ENCODE results near the gene TGFBR3L.
"Not testable (repeated sequence)": the region's sequence is repeated elsewhere in the genome, so short reads cannot be mapped to it uniquely, and the experiment has no call there.

The TGFBR3L gene

GRCh38 chr19:7888826-7889217 is 25.8 kb upstream of the TGFBR3L start:
- H4K20me1 ChIP-seq (ENCODE audit: insufficient read depth), result no peaks in the 10 kb centered on the region
- no peaks in the 10 kb centered on the region for H3K36me3 ChIP-seq (ENCODE audit: insufficient read depth)
- H3K4me3 ChIP-seq (IDR thresholded peaks at IDR 0.05; ENCODE audit: insufficient read depth, low read depth, low read length), result no peak overlapping the region
- H3K4me1 ChIP-seq (ENCODE audit: low read depth, poor library complexity, severe bottlenecking), result no peaks in the 10 kb centered on the region
- no peaks in the 10 kb centered on the region for H3K79me2 ChIP-seq (ENCODE audit: insufficient read depth, low read depth)
- TF ChIP-seq, protein P1, sequence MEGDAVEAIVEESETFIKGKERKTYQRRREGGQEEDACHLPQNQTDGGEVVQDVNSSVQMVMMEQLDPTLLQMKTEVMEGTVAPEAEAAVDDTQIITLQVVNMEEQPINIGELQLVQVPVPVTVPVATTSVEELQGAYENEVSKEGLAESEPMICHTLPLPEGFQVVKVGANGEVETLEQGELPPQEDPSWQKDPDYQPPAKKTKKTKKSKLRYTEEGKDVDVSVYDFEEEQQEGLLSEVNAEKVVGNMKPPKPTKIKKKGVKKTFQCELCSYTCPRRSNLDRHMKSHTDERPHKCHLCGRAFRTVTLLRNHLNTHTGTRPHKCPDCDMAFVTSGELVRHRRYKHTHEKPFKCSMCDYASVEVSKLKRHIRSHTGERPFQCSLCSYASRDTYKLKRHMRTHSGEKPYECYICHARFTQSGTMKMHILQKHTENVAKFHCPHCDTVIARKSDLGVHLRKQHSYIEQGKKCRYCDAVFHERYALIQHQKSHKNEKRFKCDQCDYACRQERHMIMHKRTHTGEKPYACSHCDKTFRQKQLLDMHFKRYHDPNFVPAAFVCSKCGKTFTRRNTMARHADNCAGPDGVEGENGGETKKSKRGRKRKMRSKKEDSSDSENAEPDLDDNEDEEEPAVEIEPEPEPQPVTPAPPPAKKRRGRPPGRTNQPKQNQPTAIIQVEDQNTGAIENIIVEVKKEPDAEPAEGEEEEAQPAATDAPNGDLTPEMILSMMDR (conservative IDR thresholded peaks at IDR 0.05; ENCODE audit: low read depth, low read length), result no peak
- peaks cover 62% of the 10 kb centered on the region for H3K27me3 ChIP-seq (ENCODE audit: insufficient read depth, low read depth)
- no peak overlapping the region for H3K4me2 ChIP-seq
- H3K27ac ChIP-seq, result no peak overlapping the region
- no peak overlapping the region for H2AFZ ChIP-seq (ENCODE audit: low read depth)
- H3K9ac ChIP-seq, result no peak overlapping the region

DNA sequence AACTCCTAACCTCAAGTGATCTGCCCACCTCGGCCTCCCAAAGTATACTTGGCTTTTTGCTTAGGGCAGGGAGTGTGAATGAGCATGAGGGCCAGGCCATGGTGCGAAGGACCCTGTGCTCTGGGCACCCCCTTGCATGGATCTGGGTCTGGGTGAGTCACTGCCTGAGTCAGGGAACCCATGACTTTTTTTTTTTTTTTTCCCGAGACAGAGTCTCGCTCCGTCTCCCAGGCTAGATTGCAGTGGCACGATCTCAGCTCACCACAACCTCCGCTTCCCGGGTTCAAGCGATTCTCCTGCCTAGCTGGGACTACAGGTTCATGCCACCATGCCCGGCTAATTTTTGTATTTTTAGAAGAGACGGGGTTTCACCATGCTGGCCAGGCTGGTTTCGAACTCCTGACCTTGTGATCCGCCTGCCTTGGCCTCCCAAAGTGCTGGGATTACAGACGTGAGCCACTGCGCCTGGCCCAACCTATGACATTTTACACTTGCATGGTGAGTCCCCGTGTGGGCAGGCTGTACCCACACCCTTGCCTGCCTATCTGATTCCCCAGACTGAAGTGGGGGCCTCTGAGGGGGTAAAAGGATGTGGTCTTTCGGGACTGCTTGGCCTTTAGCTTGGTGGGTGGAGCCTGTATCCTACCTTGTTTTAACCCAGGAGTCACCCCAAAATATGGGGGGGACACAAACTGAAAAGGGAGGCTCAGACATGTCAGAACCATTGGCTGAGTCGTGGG is 21.1 kb upstream of the TGFBR3L start:
- H3K9ac ChIP-seq, result not testable (repeated sequence)

DNA sequence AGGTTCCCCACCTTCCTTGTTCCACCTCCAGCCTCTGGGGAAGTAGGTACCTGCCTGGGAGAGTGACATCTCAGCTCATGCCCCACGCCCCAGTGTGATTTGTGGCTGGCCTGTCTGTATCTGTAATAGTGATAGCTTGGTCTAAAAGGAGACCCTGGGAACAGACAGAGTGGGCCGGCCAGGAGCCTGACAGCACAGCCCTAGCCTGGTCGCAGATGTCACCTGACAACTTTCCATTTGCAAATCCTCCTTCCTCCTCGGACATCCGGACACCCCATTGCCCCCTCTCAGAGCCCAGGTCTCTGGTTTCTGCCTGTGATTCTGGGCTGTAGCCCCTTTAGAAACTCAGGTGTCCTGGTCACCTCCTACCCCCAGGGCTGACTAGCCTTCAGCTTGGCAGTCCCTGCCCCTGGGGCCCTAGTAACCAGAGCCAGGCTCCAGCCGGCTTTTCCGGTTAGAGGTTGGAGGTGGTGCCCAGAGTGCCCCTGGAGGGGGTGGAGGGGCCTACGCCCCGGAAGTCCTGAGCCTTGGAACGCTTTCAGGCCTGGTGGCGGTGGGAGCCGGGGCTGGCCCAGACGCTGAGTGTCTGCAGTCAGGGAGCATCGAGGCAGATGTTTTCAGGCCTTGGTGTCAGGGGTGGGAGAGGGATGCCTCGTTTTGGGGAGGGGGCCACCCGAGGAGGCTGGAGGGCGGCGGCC is 19.9 kb upstream of the TGFBR3L start:
- Histone ChIP-seq H3K9ac (no peak overlapping the region), H3K36me3 (ENCODE audit: insufficient read depth) (no peaks in the 10 kb centered on the region), H3K27ac (no peak overlapping the region), H3K27me3 (ENCODE audit: insufficient read depth, low read depth) (peaks cover 29% of the 10 kb centered on the region), H3K4me1 (ENCODE audit: low read depth, poor library complexity, severe bottlenecking) (no peaks in the 10 kb centered on the region), H3K4me2 (no peak overlapping the region), H2AFZ (ENCODE audit: low read depth) (no peak overlapping the region), H4K20me1 (ENCODE audit: insufficient read depth) (no peaks in the 10 kb centered on the region), H3K4me3 (IDR thresholded peaks at IDR 0.05; ENCODE audit: insufficient read depth, low read depth, low read length) (no peak overlapping the region), H3K79me2 (ENCODE audit: insufficient read depth, low read depth) (no peaks in the 10 kb centered on the region)
- TF ChIP-seq, protein P1 (conservative IDR thresholded peaks at IDR 0.05; ENCODE audit: low read depth, low read length), result no peak

More for the DNA sequence above, 21.1 kb upstream of the TGFBR3L start:
- H3K27me3 ChIP-seq (ENCODE audit: insufficient read depth, low read depth), result peaks cover 39% of the 10 kb centered on the region
- H4K20me1 ChIP-seq (ENCODE audit: insufficient read depth); H2AFZ ChIP-seq (ENCODE audit: low read depth); H3K4me2 ChIP-seq; H3K27ac ChIP-seq; H3K4me3 ChIP-seq (IDR thresholded peaks at IDR 0.05; ENCODE audit: insufficient read depth, low read depth, low read length); H3K36me3 ChIP-seq (ENCODE audit: insufficient read depth); H3K4me1 ChIP-seq (ENCODE audit: low read depth, poor library complexity, severe bottlenecking); H3K79me2 ChIP-seq (ENCODE audit: insufficient read depth, low read depth): not testable (repeated sequence)

GRCh38 chr19:7895565-7895964 is 19.1 kb upstream of the TGFBR3L start:
- Histone ChIP-seq H4K20me1 (ENCODE audit: insufficient read depth) (no peaks in the 10 kb centered on the region), H3K27me3 (ENCODE audit: insufficient read depth, low read depth) (peaks cover 25% of the 10 kb centered on the region; the same call in 1 of the 2 replicates), H3K9ac (no peak overlapping the region), H3K27ac (no peak overlapping the region), H3K4me3 (IDR thresholded peaks at IDR 0.05; ENCODE audit: insufficient read depth, low read depth, low read length) (no peak overlapping the region), H3K4me1 (ENCODE audit: low read depth, poor library complexity, severe bottlenecking) (no peaks in the 10 kb centered on the region), H3K36me3 (ENCODE audit: insufficient read depth) (no peaks in the 10 kb centered on the region), H2AFZ (ENCODE audit: low read depth) (no peak overlapping the region), H3K79me2 (ENCODE audit: insufficient read depth, low read depth) (no peaks in the 10 kb centered on the region), H3K4me2 (no peak overlapping the region)
- TF ChIP-seq, protein P1 (conservative IDR thresholded peaks at IDR 0.05; ENCODE audit: low read depth, low read length), result no peak

DNA sequence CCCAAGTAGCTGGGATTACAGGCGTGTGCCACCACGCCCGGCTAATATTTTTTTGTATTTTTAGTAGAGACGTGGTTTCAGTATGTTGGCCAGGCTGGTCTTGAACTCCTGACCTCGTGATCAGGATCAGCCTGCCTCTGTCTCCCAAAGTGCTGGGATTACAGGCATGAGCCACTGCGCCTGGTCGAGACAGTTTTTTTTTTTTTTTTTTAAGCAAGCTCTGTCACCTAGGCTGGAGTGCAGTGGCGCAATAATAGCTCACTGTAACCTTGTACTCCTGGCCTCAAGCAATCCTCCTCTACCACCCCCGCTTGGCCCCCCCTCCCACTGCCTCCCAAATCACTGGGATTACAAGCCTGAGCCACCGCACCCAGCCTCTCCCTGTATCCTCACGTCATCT is 17.3 kb upstream of the TGFBR3L start:
- no peaks in the 10 kb centered on the region for H3K4me1 ChIP-seq (ENCODE audit: low read depth, poor library complexity, severe bottlenecking)
- H3K27ac ChIP-seq, result no peak overlapping the region
- H3K36me3 ChIP-seq (ENCODE audit: insufficient read depth), result no peaks in the 10 kb centered on the region
- TF ChIP-seq, protein P1 (conservative IDR thresholded peaks at IDR 0.05; ENCODE audit: low read depth, low read length), result no peak
- no peak overlapping the region for H2AFZ ChIP-seq (ENCODE audit: low read depth)
- H3K4me3 ChIP-seq (IDR thresholded peaks at IDR 0.05; ENCODE audit: insufficient read depth, low read depth, low read length), result no peak overlapping the region
- H3K79me2 ChIP-seq (ENCODE audit: insufficient read depth, low read depth), result no peaks in the 10 kb centered on the region
- no peak overlapping the region for H3K9ac ChIP-seq
- H3K27me3 ChIP-seq (ENCODE audit: insufficient read depth, low read depth), result peaks cover 13% of the 10 kb centered on the region; the same call in 1 of the 2 replicates
- H3K4me2 ChIP-seq, result no peak overlapping the region
- no peaks in the 10 kb centered on the region for H4K20me1 ChIP-seq (ENCODE audit: insufficient read depth)

Measured in KMS-11 (cell line).